OCI-LY7 (cell line): ENCODE results near the gene VSIG2. TPM values are rescaled to one million over a fixed set of nuclear protein-coding genes. Genes with fewer than 3 reads are reported as not detected.

Experiments used
- BruUV-seq: library from RNA; stranded (reverse); fragments of 400-500 nt; replicated peaks from 2 replicates; lab custom pipeline; 2021; lab: Mats Ljungman, UMichigan
- CTCF ChIA-PET: fragments of 300-600 bp; sonication (Branson Sonifier 250); formaldehyde crosslinking; loops from one replicate; lab custom pipeline; 2022; ENCODE audit warnings: antibody characterized with exemption; ENCODE audit not compliant: unreplicated experiment; lab: Charles Lee
- POLR2A ChIA-PET: fragments of 300-600 bp; sonication (Branson Sonifier 250); formaldehyde crosslinking; loops from one replicate; lab custom pipeline; 2022; ENCODE audit warnings: antibody characterized with exemption; lab: Charles Lee
- DNase-seq: peaks from one replicate; pipeline ENCODE4 v3.0.0-alpha.2; 2015; ENCODE audit warnings: low spot score
- H2AFZ ChIP-seq: fragments of 200-600 bp; sonication (generic), shearing (Covaris generic); 2 replicates; pipeline ENCODE4 v1.6.1; 2014; ENCODE audit warnings: mild to moderate bottlenecking, antibody characterized with exemption, low read length, moderate library complexity
- H3K27ac ChIP-seq: fragments of 200-600 bp; sonication (generic); 2 replicates; pipeline ENCODE4 v1.5.1; 2014; ENCODE audit warnings: mixed run types, low read depth, mild to moderate bottlenecking, moderate library complexity, low read length, inconsistent platforms; ENCODE audit not compliant: poor library complexity, severe bottlenecking
- H3K36me3 ChIP-seq: fragments of 200-600 bp; sonication (generic); 2 replicates; pipeline ENCODE4 v1.6.1; 2014; ENCODE audit warnings: mild to moderate bottlenecking, antibody characterized with exemption, low read length, moderate library complexity, mixed read lengths; ENCODE audit not compliant: insufficient read depth
- H3K4me1 ChIP-seq: fragments of 200-600 bp; sonication (generic); 2 replicates; pipeline ENCODE4 v1.5.1; 2014; ENCODE audit warnings: mild to moderate bottlenecking, low read length; ENCODE audit not compliant: insufficient read depth, poor library complexity, severe bottlenecking
- H3K4me2 ChIP-seq: fragments of 200-600 bp; sonication (generic); 2 replicates; pipeline ENCODE4 v1.6.1; 2014; ENCODE audit warnings: mild to moderate bottlenecking, low read length
- H3K4me3 ChIP-seq: fragments of 200-600 bp; sonication (generic); 2 replicates; pipeline ENCODE4 v1.5.1; 2014; ENCODE audit warnings: mild to moderate bottlenecking, low read depth, low read length; ENCODE audit not compliant: poor library complexity, severe bottlenecking
- H3K79me2 ChIP-seq: fragments of 200-600 bp; sonication (generic); 2 replicates; pipeline ENCODE4 v1.6.1; 2016; ENCODE audit warnings: low read depth, mild to moderate bottlenecking, low read length, moderate library complexity, mixed read lengths; ENCODE audit not compliant: insufficient read depth
- H3K9me2 ChIP-seq: fragments of 200-600 bp; sonication (generic); 2 replicates; pipeline ENCODE4 v1.6.1; 2016; ENCODE audit warnings: mild to moderate bottlenecking, low read length, mixed read lengths; ENCODE audit not compliant: insufficient read depth
- H3K9me3 ChIP-seq: fragments of 200-600 bp; sonication (generic); 2 replicates; pipeline ENCODE4 v1.6.1; 2014; ENCODE audit warnings: mild to moderate bottlenecking, mixed run types, low read length, mixed read lengths
- H4K20me1 ChIP-seq: fragments of 200-600 bp; sonication (generic); 2 replicates; pipeline ENCODE4 v1.6.1; 2014; ENCODE audit warnings: mild to moderate bottlenecking, antibody characterized with exemption, low read length, moderate library complexity, mixed read lengths; ENCODE audit not compliant: insufficient read depth
- CTCF ChIP-seq: fragments of 200-600 bp; sonication (generic); conservative IDR thresholded peaks from 2 replicates; pipeline ENCODE4 v1.5.1; 2014; ENCODE audit warnings: mild to moderate bottlenecking, antibody characterized with exemption, low read length, moderate library complexity, mixed read lengths
- EZH2phosphoT487 ChIP-seq: fragments of 200-600 bp; sonication (generic); IDR thresholded peaks from 2 replicates; pipeline ENCODE4 v1.6.1; 2018; ENCODE audit warnings: low read depth, borderline replicate concordance, mild to moderate bottlenecking, mixed run types, antibody characterized with exemption, low read length, moderate library complexity, mixed read lengths
- intact Hi-C: fragments of 100-400 bp; cut with micrococcal nuclease; formaldehyde crosslinking; loops from one replicate; pipeline ENCODE4 v1.10.0; 2022; ENCODE audit not compliant: unreplicated experiment
- total RNA-seq, 2 experiments: library from RNA; depleted of rRNA in 1 of 2; stranded (reverse); fragments of >200 nt in 1 of 2; shearing (Covaris generic) in 1 of 2; gene quantifications; 2 replicates each; pipeline ENCODE4 v1.2.3, GENCODE V29; 2014 to 2022

Gene VSIG2
- total RNA-seq, 2 experiments from 2014 or later, result not detected

GRCh38 chr11:124800226-124800929 is 48.3 kb upstream of the VSIG2 start, which contains the start of gene MSANTD2:
Gene MSANTD2 (minus strand): TSS chr11:124800406. CDS start chr11:124800380, 26 bp downstream.
- Histone ChIP-seq H3K79me2 (peaks cover 41% of the 10 kb centered on the region; the same call in 1 of the 2 replicates), H3K36me3 (no peaks in the 10 kb centered on the region), H4K20me1 (peaks cover 6% of the 10 kb centered on the region), H3K9me2 (no peaks in the 10 kb centered on the region), H3K4me1 (peaks cover 37% of the 10 kb centered on the region), H3K9me3 (no peaks in the 10 kb centered on the region), H3K27ac (peak within 1 kb of the TSS; percentile 83), H2AFZ (peak within 1 kb of the TSS; percentile 96), H3K4me2 (peak within 1 kb of the TSS; percentile 89), H3K4me3 (peak within 1 kb of the TSS; percentile 94)
- TF ChIP-seq EZH2phosphoT487 (no peak), CTCF (peak; percentile 17; the same call in 1 of the 2 replicates)
- POLR2A ChIA-PET, result interaction anchor here (1.1 to 2.4 kb wide), 5 partner anchors 13 to 127 kb away, joined by 3 to 15 read pairs (median 11); partner anchors contain the start of genes SIAE and SPA17
- intact Hi-C loops, result loop anchor here (2.0 kb wide), 1 partner anchor 36 kb away; no protein-coding TSS in a partner anchor
- DNase-seq, result peak; percentile 81
- CTCF ChIA-PET, result interaction anchor here (0.6 kb wide), 2 partner anchors 249 to 396 kb away, joined by 3 read pairs; no protein-coding TSS in a partner anchor
- no TSS peak for BruUV-seq

GRCh38 chr11:124799348-124800225 is 47.5 kb upstream of the VSIG2 start:
- no TSS peak for BruUV-seq
- DNase-seq, result peak; percentile 62
- H3K4me3 ChIP-seq, result peak overlapping the region; percentile 94
- peak overlapping the region; percentile 89 for H3K4me2 ChIP-seq
- H3K27ac ChIP-seq, result peak overlapping the region; percentile 83
- H3K79me2 ChIP-seq, result peaks cover 44% of the 10 kb centered on the region; the same call in 1 of the 2 replicates
- no peaks in the 10 kb centered on the region for H3K36me3 ChIP-seq
- peaks cover 6% of the 10 kb centered on the region for H4K20me1 ChIP-seq
- peaks cover 37% of the 10 kb centered on the region for H3K4me1 ChIP-seq
- ChIA-PET CTCF (interaction anchor here (0.6 kb wide), 2 partner anchors 82 to 395 kb away, joined by 3 read pairs; no protein-coding TSS in a partner anchor), POLR2A (interaction anchor here (1.1 to 2.7 kb wide), 15 partner anchors 11 to 127 kb away, joined by 3 to 15 read pairs (median 5); partner anchors contain the start of genes SIAE and SPA17)
- intact Hi-C loops, result loop anchor here (1.0 to 5.0 kb wide), 4 partner anchors 36 to 313 kb away; partner anchors contain the start of gene TMEM218
- peak overlapping the region; percentile 96 for H2AFZ ChIP-seq
- TF ChIP-seq CTCF (0 out of 2 replicates have a peak, but pooled peaks have one; percentile 14), EZH2phosphoT487 (no peak)
- H3K9me2 ChIP-seq, result no peaks in the 10 kb centered on the region
- H3K9me3 ChIP-seq, result no peaks in the 10 kb centered on the region
